Smooth muscle cell (in vitro differentiated cells): Measurements from ENCODE around the gene PITPNC1. TPM values are rescaled to one million over a fixed set of nuclear protein-coding genes. Genes with fewer than 3 reads are reported as not detected.

Experiments used
- DNase-seq: peaks from one replicate; lab custom pipeline; 2025; ENCODE audit not compliant: unreplicated experiment; lab: John Stamatoyannopoulos, UW
- H2AFZ ChIP-seq: fragments of 200-600 bp; sonication (generic); 2 replicates; pipeline ENCODE4 v1.6.0; 2016; ENCODE audit warnings: antibody characterized with exemption, low read depth, mild to moderate bottlenecking
- H3F3A ChIP-seq: fragments of 200-600 bp; sonication (generic); 2 replicates; pipeline ENCODE4 v1.6.0; 2017; ENCODE audit warnings: antibody characterized with exemption, low read depth
- H3K27ac ChIP-seq: fragments of 200-600 bp; sonication (generic); 2 replicates; pipeline ENCODE4 v1.5.1; 2016; ENCODE audit warnings: low read depth, mild to moderate bottlenecking
- H3K27me3 ChIP-seq: fragments of 200-600 bp; sonication (generic); 2 replicates; pipeline ENCODE4 v1.6.1; 2016; ENCODE audit warnings: low read depth, mild to moderate bottlenecking
- H3K36me3 ChIP-seq: fragments of 200-600 bp; sonication (generic); 2 replicates; pipeline ENCODE4 v1.5.1; 2016; ENCODE audit warnings: low read depth
- H3K4me1 ChIP-seq: fragments of 200-600 bp; sonication (generic); 2 replicates; pipeline ENCODE4 v1.5.1; 2016; ENCODE audit warnings: low read depth
- H3K4me2 ChIP-seq: fragments of 200-600 bp; sonication (generic); 2 replicates; pipeline ENCODE4 v1.6.0; 2016; ENCODE audit warnings: mild to moderate bottlenecking
- H3K4me3 ChIP-seq: fragments of 200-600 bp; sonication (generic); 2 replicates; pipeline ENCODE4 v1.5.1; 2016; ENCODE audit warnings: mild to moderate bottlenecking
- H3K79me2 ChIP-seq: fragments of 200-600 bp; sonication (generic); 2 replicates; pipeline ENCODE4 v1.6.0; 2016; ENCODE audit warnings: low read depth, mild to moderate bottlenecking
- H3K9ac ChIP-seq: fragments of 200-600 bp; sonication (generic); 2 replicates; pipeline ENCODE4 v1.6.0; 2016; ENCODE audit warnings: low read depth
- H3K9me3 ChIP-seq: fragments of 200-600 bp; sonication (generic); replicated peaks from 2 replicates; pipeline ENCODE4 v1.5.1; 2016; ENCODE audit warnings: low read depth
- H4K20me1 ChIP-seq: fragments of 200-600 bp; sonication (generic); 2 replicates; pipeline ENCODE4 v1.6.0; 2016; ENCODE audit warnings: low read depth
- WGBS: methylation state at CpG from one replicate; pipeline ENCODE4 v1.1.7; 2016; ENCODE audit warnings: low lambda C conversion rate; 5-methylcytosine and 5-hydroxymethylcytosine counted together
- polyA plus RNA-seq: library from polyadenylated mRNA; unstranded; fragments of >200 nt; fragmentation: Nextera tagmentation; extraction: Ambion mirVana; gene quantifications from 2 replicates; pipeline ENCODE4 v1.2.1, GENCODE V29; 2016
- total RNA-seq: library from RNA; depleted of rRNA; stranded (reverse); fragments of >200 nt; gene quantifications from 2 replicates; pipeline ENCODE4 v1.2.3, GENCODE V29; 2014
- TF ChIP-seq, protein P1 (sequence below): fragments of 200-600 bp; sonication (generic); IDR thresholded peaks from 2 replicates; pipeline ENCODE4 v1.5.1; 2017; ENCODE audit warnings: borderline replicate concordance, mild to moderate bottlenecking, antibody characterized with exemption; ENCODE audit not compliant: insufficient read depth, poor library complexity, severe bottlenecking

PITPNC1 gene
- total and polyA plus RNA-seq, 2 experiments from 2014 or later = 9.6 to 12.5 TPM

DNA sequence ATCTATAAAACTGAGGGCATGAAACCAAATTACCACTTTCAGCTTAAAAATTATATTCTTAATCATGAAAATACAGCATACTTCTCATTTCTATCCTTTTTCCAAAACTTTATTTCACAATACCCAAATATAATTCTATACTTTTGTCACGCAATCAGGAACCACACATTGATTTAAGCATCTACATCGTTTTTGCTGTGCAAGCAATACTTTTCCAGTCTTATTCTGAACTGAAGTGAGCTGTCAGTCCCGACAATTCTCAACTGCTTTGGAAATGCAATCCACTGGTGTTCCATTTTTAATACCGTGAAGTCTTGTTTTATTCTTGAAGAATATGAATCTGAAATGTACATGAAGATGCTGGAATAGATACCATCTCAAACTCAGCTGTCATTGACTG, 280.5 kb downstream of the PITPNC1 start:
- H3K27me3 ChIP-seq = no peaks in the 10 kb centered on the region
- no peaks in the 10 kb centered on the region for H4K20me1 ChIP-seq
- no peak overlapping the region for H3K9ac ChIP-seq
- no peaks in the 10 kb centered on the region for H3K4me1 ChIP-seq
- 96% methylated on average over 4 of the region's 4 CpGs for WGBS
- H3K9me3 ChIP-seq = no peaks in the 10 kb centered on the region
- no peaks in the 10 kb centered on the region for H3F3A ChIP-seq
- DNase-seq = no peak
- H3K4me2 ChIP-seq = no peak overlapping the region
- H3K27ac ChIP-seq = no peak overlapping the region
- no peak overlapping the region for H3K4me3 ChIP-seq
- no peaks in the 10 kb centered on the region for H3K79me2 ChIP-seq
- no peak overlapping the region for H2AFZ ChIP-seq
- no peaks in the 10 kb centered on the region for H3K36me3 ChIP-seq
- TF ChIP-seq, protein P1, sequence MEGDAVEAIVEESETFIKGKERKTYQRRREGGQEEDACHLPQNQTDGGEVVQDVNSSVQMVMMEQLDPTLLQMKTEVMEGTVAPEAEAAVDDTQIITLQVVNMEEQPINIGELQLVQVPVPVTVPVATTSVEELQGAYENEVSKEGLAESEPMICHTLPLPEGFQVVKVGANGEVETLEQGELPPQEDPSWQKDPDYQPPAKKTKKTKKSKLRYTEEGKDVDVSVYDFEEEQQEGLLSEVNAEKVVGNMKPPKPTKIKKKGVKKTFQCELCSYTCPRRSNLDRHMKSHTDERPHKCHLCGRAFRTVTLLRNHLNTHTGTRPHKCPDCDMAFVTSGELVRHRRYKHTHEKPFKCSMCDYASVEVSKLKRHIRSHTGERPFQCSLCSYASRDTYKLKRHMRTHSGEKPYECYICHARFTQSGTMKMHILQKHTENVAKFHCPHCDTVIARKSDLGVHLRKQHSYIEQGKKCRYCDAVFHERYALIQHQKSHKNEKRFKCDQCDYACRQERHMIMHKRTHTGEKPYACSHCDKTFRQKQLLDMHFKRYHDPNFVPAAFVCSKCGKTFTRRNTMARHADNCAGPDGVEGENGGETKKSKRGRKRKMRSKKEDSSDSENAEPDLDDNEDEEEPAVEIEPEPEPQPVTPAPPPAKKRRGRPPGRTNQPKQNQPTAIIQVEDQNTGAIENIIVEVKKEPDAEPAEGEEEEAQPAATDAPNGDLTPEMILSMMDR = no peak

DNA sequence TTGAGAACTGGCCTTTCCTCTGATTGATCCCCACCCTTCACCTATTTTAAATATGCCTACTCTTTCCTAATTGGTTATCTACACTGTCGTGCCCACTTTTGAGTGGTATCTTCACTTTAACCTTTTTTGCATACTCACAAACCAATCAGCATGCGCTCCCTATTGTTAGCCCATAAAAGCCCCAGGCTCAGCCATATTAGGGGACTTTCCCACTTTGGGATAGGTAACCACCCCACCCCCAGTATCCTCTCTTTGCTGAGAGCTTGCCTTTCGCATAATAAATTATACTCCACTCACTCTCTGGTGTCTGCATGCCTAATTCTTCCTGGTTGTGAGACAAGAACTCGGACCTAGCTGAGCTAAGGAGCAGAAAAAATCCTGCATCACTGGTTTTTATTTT, 281.2 kb downstream of the PITPNC1 start:
- H3K4me3 ChIP-seq = no peak overlapping the region
- 84% methylated on average over 4 of the region's 4 CpGs for WGBS
- no peaks in the 10 kb centered on the region for H3K4me1 ChIP-seq
- no peak overlapping the region for H3K9ac ChIP-seq
- H3K27ac ChIP-seq = no peak overlapping the region
- no peak for DNase-seq
- no peaks in the 10 kb centered on the region for H3K36me3 ChIP-seq
- no peaks in the 10 kb centered on the region for H4K20me1 ChIP-seq
- TF ChIP-seq, protein P1 = no peak
- no peaks in the 10 kb centered on the region for H3F3A ChIP-seq
- H3K9me3 ChIP-seq = no peaks in the 10 kb centered on the region
- no peak overlapping the region for H2AFZ ChIP-seq
- no peaks in the 10 kb centered on the region for H3K27me3 ChIP-seq
- no peaks in the 10 kb centered on the region for H3K79me2 ChIP-seq
- H3K4me2 ChIP-seq = no peak overlapping the region

DNA sequence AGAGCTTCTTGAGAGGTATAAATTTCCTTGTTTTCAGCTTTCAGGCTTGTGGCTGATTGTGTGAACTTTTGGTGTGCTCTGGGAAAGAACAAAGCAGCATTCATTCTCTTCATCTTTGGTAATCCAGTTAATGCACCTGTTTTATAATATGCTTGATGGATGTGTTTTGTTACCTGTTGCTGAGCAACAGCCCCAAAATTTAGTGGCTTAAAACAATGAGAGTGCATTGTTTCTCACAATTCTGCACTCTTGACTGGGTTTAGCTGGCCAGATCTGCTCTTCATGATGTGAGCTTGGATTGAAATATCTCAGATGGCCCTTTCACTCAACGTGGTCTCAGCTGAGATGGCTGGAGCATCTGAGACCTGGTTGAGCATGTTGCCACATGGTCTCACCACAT, 281.9 kb downstream of the PITPNC1 start:
- TF ChIP-seq, protein P1 = no peak
- Histone ChIP-seq H3K27me3 (no peaks in the 10 kb centered on the region), H3K79me2 (no peaks in the 10 kb centered on the region), H3F3A (no peaks in the 10 kb centered on the region), H3K4me1 (no peaks in the 10 kb centered on the region), H3K9ac (no peak overlapping the region), H3K4me3 (no peak overlapping the region), H3K27ac (no peak overlapping the region), H2AFZ (no peak overlapping the region), H3K36me3 (no peaks in the 10 kb centered on the region), H3K4me2 (no peak overlapping the region), H3K9me3 (no peaks in the 10 kb centered on the region), H4K20me1 (no peaks in the 10 kb centered on the region)
- no peak for DNase-seq
- 95% methylated on average over 1 of the region's 1 CpG for WGBS

DNA sequence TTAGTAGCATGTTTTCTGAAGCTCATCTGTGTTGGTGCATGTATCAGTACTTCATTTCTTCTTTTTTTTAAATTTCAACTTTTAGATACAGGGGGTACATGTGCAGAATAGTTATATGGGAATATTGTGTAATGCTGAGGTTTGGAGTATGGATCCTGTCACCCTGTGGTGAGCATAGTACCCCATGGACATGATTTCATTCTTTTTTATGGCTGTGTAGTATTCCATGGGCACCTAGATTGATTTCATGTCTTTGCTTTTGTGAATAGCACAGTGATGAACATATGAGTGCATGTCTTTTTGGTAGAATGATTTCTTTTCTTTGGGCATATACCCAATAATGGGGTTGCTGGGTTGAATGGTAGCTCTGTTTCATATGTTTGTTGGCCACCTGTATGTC, 285.6 kb downstream of the PITPNC1 start:
- H3K27me3 ChIP-seq = no peaks in the 10 kb centered on the region
- H3K4me3 ChIP-seq = no peak overlapping the region
- H3K9ac ChIP-seq = no peak overlapping the region
- no peak overlapping the region for H3K27ac ChIP-seq
- H3K9me3 ChIP-seq = no peaks in the 10 kb centered on the region
- H2AFZ ChIP-seq = no peak overlapping the region
- no peaks in the 10 kb centered on the region for H3K4me1 ChIP-seq
- H3K4me2 ChIP-seq = no peak overlapping the region
- no peak for DNase-seq
- H4K20me1 ChIP-seq = no peaks in the 10 kb centered on the region
- H3F3A ChIP-seq = no peaks in the 10 kb centered on the region
- TF ChIP-seq, protein P1 = no peak
- H3K79me2 ChIP-seq = no peaks in the 10 kb centered on the region
- no peaks in the 10 kb centered on the region for H3K36me3 ChIP-seq
